SHP77 treated with DMSO at 0.1 percent for 48 hours (cell line): ENCODE measurements around the gene SLC9B1.
"Not testable (repeated sequence)": the region's sequence is repeated elsewhere in the genome, so short reads cannot be mapped to it uniquely, and the experiment has no call there.

ENCODE experiments used
- DNase-seq: peaks from one replicate; lab custom pipeline; 2025; lab: John Stamatoyannopoulos, UW

The SLC9B1 gene

GRCh38 chr4:102878349-102878748, 141.2 kb downstream of the SLC9B1 start:
- not testable (repeated sequence) for DNase-seq

DNA sequence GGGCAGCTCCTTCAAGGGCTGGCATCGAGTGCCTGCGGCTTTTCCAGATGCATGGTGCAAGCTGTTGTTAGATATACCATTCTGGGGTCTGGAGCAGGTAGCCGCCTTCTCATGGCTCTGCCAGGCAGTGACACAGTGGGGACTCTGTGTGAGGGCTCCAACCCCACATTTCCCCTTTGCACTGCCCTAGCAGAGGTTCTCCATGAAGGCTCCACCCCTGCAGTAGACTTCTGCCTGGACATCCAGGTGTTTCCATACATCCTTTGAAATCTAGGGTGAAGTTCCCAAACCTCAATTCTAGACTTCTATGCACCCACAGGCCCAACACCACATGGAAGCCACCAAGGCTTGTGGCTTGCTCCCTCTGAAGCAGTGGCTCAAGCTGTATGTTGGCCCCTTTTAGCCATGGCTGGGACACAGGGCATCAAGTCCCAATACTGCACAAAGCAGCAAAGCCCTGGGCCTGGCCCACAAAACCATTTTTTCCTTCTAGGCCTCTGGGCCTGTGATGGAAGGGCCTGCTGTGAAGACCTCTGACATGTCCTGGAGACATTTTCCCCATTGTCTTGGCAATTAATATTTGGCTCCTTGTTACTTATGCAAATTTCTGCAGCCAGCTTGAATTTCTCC, 141.9 kb downstream of the SLC9B1 start:
- DNase-seq = not testable (repeated sequence)

DNA sequence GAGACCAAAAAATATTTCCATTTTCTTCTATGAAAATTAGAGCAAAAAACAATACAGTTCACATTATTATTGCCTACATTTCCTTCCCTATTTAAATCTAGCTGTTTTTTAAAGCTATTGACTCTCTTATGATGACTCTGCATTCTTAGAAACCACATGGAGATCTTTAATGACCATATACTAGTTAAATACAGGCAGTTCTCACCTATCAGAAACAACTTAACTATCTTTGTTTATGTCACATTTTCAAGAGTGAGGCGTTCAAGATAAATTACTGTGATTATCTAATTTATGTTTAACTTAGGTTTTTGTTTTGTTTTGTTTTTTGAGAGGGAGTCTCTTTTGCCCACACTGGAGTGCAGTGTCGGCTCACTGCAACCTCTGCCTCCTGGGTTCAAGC, 147.7 kb downstream of the SLC9B1 start:
- no peak for DNase-seq

- DNase-seq = no peak
These were observed 149.8 kb downstream of the SLC9B1 start for GRCh38 chr4:102869569-102870197.

DNA sequence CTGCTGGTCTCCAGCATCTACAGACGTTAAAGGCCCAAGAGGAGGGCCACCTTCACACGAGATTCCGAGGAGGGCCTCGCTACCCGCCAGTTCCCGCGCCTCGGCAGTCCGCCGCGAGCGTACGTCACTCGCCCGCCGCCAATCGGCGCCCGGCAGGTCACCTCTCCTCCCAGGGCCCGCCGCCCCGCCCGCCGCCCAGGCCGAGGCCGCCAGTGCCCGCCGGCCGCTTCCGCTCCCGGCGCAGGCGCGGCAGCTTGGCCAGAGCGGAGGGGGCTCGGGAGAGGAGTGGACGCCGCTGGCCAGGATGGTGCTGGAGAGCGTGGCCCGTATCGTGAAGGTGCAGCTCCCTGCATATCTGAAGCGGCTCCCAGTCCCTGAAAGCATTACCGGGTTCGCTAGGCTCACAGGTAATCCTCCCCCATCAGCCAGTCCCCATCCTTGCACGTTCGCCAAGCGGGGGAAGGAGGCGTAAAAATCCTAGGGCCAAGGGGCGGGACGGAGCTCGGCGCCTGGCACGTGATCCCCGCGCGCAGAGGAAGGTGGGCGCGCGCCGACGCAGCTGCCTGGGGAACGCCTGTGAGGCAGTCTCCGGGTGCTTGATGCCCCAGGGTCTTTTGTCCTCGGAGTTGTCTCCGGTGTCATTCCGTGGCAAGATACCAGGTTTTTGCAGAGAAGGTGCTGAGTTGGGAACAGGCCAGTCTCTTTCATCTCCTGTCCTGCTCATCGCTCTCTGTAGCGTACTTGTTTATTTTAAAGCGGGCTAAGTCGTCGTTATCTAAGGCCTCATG, 150.5 kb downstream of the SLC9B1 start, which contains the start of gene CISD2:
CISD2 (plus strand) TSS at position 212 of the 788 bp plus-strand sequence; CDS start at position 305, 93 bp downstream.
- DNase-seq = peak; percentile 70

GRCh38 chr4:102868153-102868780, 151.2 kb downstream of the SLC9B1 start:
- no peak for DNase-seq

GRCh38 chr4:102867278-102868152, 152.0 kb downstream of the SLC9B1 start:
- DNase-seq = no peak

GRCh38 chr4:102865327-102865726, 154.2 kb downstream of the SLC9B1 start:
- not testable (repeated sequence) for DNase-seq

- no peak for DNase-seq
These were observed 156.8 kb downstream of the SLC9B1 start for GRCh38 chr4:102862747-102863146.

DNA sequence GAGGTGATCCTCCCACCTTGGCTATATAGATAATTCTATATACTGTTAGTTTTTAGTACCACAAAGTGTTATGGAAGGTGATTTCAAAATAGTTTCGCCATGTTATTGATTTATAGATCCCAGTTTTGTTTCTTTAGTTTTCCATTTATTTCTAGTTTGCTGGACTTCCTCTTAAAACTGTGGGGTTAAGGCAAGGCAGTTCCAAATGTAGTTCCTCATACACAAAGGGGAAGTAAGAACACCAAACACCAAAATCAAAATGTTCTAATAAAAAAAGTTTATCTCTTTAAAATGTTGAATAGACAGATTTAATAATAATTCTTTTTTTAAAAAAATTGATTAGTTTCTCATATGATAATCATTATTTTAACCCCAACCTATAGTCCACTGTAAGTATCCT, 157.5 kb downstream of the SLC9B1 start:
- DNase-seq = no peak

GRCh38 chr4:102860611-102861324, 158.7 kb downstream of the SLC9B1 start:
- DNase-seq = no peak

GRCh38 chr4:102858828-102859464, 160.6 kb downstream of the SLC9B1 start:
- no peak for DNase-seq
